Measurements from ENCODE around the gene NGEF. TPM values are rescaled to one million over a fixed set of nuclear protein-coding genes. Genes with fewer than 3 reads are reported as not detected.

Gene NGEF
- total and polyA plus RNA-seq, 8 donors = 2.6 to 30.9 (median 5.9) TPM

- intact Hi-C loops (cut with DNase I; ENCODE audit: low total_unique reads) = no loop called here
- peaks cover 0 to 9% (median 4%) of the 10 kb centered on the region in 4 donors for H3K4me1 ChIP-seq
- no peaks in the 10 kb centered on the region for H3K9me3 ChIP-seq
- peaks cover 41 to 93% (median 82%) of the 10 kb centered on the region in 4 donors for H3K36me3 ChIP-seq
- no peaks in the 10 kb centered on the region for H3K27me3 ChIP-seq
- H3K4me3 ChIP-seq = no peak overlapping the region
- no peak overlapping the region for H3K27ac ChIP-seq
- WGBS, 5 donors = 87 to 91% (median 88%) methylated on average over 3 of the region's 3 CpGs
- TF ChIP-seq POLR2A (IDR thresholded peaks at IDR 0.05) = no peak
- TF ChIP-seq EP300 (IDR thresholded peaks at IDR 0.05) = no peak
- no peak for TF ChIP-seq CTCF (IDR thresholded peaks at IDR 0.05)
- no peak for TF ChIP-seq POLR2AphosphoS5 (IDR thresholded peaks at IDR 0.05)
- no peak for DNase-seq
Observed at GRCh38 chr2:232831496-232831895, 181.6 kb downstream of the NGEF start.

- WGBS, 5 donors = 74 to 92% (median 91%) methylated on average over 3 of the region's 3 CpGs
- Histone ChIP-seq H3K9me3 (no peaks in the 10 kb centered on the region), H3K27me3 (no peaks in the 10 kb centered on the region), H3K4me1 (no peaks in the 10 kb centered on the region), H3K36me3 (peaks cover 49 to 95% (median 84%) of the 10 kb centered on the region in 4 donors), H3K4me3 (no peak overlapping the region), H3K27ac (no peak overlapping the region)
- intact Hi-C loops (cut with DNase I; ENCODE audit: low total_unique reads) = no loop called here
- no peak for TF ChIP-seq POLR2A (IDR thresholded peaks at IDR 0.05)
- no peak for TF ChIP-seq EP300 (IDR thresholded peaks at IDR 0.05)
- no peak for DNase-seq
Observed at GRCh38 chr2:232829988-232830387, 183.1 kb downstream of the NGEF start.

Small RNA genes lying within 50 kb of the gene (small RNA-seq; reads per million reads assigned to genes)
- gene RF00019 = 0 reads per million in 4 donors

Other genes with a start within 250 kb of the NGEF start
- gene KCNJ13, start 236.7 kb downstream of the NGEF start, total RNA-seq = 1 to 10 TPM in 2 of 5 donors, under 1 TPM in 1, not detected in 2; 0.18 to 2.9 (median 1.8) TPM
- gene KCNJ13, start 236.7 kb downstream of the NGEF start, polyA plus RNA-seq = 1 to 10 TPM in 1 of 3 donors, under 1 TPM in 2; 0.30 to 1.2 (median 0.50) TPM
- 10 to 100 TPM in 2 of 5 donors, 1 to 10 TPM in 1, under 1 TPM in 1, not detected in 1; 0.55 to 23.8 (median 7.1) TPM for gene SNORC, start 143.0 kb downstream of the NGEF start, total RNA-seq
- gene SNORC, start 143.0 kb downstream of the NGEF start, polyA plus RNA-seq = 1 to 10 TPM; 2.1 to 7.5 (median 6.3) TPM
- gene NEU2, start 19.4 kb upstream of the NGEF start, total RNA-seq = not detected
- not detected for gene NEU2, start 19.4 kb upstream of the NGEF start, polyA plus RNA-seq
- gene INPP5D, start 47.1 kb upstream of the NGEF start, total RNA-seq = 100 to 1,000 TPM in 1 of 5 donors, 10 to 100 TPM in 2, 1 to 10 TPM in 2; 8.1 to 564 (median 11.2) TPM
- gene INPP5D, start 47.1 kb upstream of the NGEF start, polyA plus RNA-seq = 1 to 10 TPM; 3.7 to 5.2 (median 4.7) TPM
- gene ATG16L1, start 238.4 kb upstream of the NGEF start, total RNA-seq = 10 to 100 TPM in 4 of 5 donors, 1 to 10 TPM in 1; 7.6 to 71.9 (median 34.1) TPM
- 10 to 100 TPM in 1 of 3 donors, 1 to 10 TPM in 2; 8.7 to 11.6 (median 8.7) TPM for gene ATG16L1, start 238.4 kb upstream of the NGEF start, polyA plus RNA-seq